GOT3 (cell line): ENCODE results near the gene PPARA.
"Not testable (repeated sequence)": the region's sequence is repeated elsewhere in the genome, so short reads cannot be mapped to it uniquely, and the experiment has no call there.

ENCODE experiments used
- DNase-seq: peaks from one replicate; lab custom pipeline; 2025; ENCODE audit warnings: mixed read lengths; lab: John Stamatoyannopoulos, UW

PPARA gene

DNA sequence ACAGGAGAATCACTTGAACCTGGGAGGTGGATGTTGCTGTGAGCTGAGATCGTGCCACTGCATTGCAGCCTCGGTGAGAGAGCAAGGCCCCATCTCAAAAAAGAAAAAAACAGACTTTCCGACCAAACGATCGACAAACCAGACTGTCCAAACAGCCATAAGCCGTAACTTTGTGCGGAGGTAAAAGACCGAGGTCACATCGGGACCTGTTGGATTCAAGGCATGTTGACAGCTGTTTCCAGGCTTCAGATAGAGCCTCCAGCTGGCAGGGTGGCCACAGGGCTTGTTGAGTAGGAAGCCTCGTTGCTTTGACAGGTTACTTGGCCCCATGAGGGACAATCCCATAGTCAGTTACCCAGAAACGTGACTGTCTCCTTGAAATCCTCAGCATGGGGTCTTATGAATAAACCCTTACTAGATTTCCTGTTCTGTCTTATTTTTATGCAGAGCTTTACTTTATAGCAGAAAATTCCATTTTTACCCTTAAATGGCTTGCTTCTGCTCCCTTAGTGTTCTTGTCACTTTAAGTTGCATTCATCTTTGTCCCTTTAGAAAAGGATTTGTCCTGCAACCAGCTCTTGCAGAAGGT, 22.3 kb downstream of the PPARA start:
- no peak for DNase-seq

DNA sequence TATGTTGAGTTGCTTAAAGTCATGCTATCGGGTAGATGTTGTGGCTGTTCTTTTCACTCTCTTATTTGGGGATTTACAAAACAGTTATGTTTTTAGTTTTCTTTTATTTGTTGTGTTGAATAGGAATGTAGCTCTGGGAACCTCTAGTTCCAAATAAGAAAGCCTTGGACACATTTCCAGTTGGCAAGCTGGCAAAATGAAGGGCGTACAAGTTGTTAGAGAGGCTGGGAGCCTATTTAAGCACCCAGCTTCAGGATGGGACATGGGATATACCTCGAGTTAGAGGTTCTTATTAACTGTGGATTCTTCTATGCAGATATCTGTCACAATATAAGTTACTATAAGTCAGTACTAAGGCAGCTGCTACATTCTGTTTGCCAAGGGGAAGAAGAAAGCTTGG, 22.8 kb downstream of the PPARA start:
- no peak for DNase-seq

DNA sequence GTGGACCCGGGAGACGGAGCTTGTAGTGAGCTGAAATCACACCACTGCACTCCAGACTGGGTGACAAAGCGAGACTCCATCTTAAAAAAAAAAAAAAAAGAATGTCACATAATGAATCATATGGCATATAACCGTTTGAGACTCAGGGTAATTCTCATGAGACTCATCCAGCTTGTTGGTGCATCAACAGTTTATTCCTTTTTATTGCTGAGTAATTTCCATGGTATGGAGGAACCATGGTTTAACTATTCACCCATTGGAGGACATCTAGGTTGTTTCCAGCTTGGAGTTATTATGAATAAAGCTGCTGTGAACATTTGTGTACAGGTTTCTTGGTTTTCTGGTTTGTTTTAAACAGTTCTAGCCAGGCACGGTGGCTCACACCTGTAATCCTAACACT, 25.3 kb downstream of the PPARA start:
- no peak for DNase-seq

DNA sequence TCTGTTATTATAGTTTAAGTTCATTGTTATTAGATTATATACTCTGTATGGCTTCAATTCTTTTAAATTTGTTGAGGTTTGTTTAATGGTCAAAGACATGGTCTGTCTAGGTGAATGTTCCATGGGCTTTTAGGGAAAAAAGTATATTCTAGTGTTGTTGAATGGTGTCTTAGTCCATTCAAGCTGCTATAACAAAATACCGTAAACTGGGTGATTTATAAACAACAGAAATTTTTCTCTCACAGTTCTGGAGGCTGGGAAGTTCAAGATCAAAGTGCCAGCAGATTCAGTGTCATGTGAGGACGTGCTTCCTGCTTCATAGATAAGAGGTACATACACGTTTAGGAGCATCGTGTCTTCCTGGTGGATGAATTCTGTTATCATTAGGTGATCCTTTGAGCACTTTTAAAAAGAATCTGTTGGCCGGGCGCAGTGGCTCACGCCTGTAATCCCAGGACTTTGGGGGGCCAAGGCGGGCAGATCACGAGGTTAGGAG, 26.2 kb downstream of the PPARA start:
- DNase-seq: no peak

DNA sequence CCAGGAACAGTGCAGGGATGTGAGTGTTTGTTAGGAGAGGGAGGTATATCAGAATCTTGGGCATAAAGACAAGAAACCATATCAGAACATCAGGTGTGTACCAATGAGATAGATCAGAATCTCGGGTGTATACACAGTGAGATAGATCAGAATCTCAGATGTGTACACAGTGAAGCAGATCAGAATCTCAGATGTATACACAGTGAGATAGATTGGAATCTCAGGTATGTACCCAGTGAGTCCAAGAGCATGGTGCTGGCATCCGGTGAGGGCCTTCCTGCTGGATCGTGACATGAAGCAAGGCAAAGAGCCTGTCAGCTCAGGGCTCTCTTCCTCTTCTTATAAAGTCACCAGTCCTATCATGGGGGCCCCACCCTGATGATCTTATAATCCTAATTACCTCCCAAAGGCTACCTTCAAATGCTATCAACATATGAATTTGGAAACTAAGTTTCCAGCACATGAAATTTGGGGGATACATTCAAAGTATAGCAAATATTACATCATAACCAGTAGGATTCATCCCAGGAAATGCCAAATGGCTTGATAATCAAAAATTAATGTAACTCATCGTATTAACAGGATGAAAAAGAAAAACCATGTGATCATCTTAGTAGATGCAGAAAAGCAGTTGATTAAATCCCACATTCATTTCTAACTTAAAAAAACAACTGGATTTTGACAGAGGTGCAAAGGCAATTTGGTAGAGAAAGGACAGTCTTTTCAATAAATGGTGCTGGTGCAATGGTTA, 28.6 kb downstream of the PPARA start:
- DNase-seq: no peak

DNA sequence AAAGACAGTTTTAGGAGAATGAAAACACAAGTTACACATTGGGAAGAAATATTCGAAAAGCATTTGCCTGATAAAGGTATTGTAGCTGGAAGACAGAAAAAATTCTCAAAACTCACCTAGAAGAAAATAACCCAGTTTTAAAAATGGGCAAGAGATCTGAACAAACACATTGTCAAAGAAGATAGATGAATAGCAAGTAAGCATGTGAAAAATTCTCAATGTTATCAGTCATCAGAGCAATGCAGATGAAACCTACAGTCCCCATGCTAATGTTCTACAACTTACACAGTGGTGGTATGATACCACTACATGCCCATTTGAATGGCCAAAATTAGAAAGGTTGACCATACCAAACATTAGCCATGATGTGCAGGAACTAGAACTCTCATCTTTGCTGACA, 29.4 kb downstream of the PPARA start:
- no peak for DNase-seq

DNA sequence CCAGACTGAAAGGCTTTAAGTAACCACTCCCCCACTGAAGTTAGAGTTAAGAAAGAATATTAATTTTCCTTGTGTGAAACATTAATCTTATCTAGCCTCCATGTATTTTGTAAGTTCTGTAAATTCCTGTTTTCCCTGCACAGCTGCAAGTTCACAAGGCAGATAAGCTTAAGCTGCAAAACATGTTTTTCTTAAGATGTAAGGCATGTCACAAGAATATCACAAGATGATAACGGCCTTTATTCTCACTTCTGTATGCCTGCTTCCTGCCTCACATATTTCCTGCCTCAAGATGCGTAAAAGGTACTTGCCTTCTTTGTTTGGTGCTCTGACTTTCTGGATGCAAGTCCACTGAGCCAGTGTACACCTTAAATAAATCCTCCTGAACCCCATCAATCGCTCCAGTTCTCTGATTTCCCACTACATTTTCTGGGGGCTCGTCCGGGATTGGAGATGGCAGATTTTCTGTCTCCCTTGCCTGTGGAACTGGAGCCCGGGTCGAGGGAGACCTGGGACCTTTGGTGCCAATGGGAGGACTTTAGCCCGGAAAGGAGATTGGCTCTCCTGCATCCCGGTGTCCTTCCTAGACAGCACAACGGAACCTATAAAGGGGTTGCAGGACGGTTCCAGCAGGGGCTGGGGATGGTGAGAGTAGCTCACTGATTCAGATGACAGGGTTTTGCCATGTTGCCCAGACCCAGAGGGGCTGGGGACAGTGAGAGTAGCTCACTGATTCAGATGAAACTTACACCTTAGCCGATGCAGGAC, 30.2 kb downstream of the PPARA start:
- DNase-seq: no peak

DNA sequence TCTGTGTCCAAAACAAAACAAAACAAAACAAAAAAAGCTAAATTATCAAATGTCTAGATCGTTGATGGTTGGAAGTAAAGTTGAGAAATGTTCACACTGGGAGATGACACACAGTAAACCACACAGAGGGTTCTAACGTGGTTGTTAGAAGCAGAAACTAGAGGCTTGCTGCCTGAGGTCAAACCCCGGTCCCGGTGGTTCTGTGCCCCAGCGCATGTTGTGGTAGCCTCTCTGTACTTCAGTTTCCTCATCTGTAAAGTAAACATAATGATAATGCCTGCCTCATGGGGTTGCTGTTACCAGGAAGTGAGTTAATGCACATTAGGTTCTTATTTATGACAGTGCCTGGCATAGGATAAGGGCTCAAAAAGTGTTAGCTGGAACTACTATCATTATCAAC, 33.4 kb downstream of the PPARA start:
- DNase-seq: no peak

DNA sequence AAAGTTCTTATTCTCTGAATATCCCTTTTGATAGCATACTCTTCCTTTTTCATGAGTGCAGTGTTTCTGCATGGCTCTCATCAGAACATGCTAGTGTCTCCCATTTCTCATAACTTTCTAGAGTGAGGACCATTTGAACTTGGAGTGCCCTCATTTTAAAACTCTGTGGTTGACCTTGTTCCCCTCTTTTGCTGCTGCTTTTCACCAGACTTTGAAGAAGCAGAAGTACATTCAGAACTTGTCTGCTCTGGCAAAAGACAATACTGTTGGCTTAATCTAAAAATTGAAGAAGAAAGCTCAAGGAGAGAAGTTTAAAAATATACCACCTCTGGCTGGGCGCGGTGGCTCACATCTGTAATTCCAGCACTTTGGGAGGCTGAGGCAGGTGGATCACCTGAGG, 35.0 kb downstream of the PPARA start:
- DNase-seq: no peak

DNA sequence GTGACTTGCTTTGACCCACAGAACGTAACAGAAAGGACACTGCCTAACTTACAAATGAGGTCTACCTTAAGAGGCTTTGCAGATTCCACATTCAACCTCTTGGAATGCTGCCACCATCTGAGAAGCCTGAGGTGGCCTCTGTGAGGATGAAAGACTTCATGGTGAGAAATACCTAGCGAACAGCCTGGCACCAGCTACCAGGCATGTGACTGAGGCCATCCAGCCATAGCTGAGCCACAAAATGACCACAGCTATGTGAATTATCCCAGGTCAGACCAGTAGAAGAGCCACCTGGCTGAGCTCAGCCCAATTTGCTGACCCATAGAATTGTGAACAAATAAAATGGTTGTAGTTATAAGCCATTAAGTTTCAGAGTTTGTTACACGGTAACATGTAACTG, 37.5 kb downstream of the PPARA start:
- no peak for DNase-seq

DNA sequence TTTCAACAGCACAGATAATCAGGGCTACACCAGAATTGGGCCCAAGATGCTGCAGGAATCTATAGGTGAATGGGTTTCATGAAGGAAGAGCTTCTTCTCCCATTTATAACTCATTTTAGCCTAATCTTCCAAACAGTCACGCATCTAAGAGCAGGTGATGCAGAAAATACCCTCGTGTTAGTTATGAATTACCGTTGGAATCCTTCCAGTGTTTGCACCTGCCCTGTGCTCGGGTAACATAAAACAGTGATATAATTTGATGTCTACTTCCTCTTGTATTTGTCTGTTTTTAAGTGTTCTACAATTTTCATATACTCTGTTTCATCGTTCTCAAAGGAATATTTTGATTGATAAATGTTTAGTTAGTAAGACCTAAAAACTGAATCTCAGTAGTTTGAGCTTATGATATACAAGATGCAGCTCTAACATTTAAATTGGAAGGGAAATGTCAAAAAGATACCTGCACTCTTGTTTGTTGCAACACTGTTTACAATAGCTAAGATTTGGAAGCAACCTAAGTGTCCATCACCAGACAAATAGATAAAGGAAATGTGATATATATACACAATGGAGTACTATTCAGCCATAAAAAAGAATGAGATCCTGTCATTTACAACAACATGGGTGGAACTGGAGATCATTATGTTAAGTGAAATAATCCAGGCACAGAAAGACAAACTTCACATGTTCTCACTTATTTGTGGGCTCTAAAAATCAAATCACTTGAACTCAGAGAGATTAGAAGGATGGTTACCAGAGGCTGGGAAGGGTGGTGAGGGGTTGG, 42.1 kb downstream of the PPARA start:
- no peak for DNase-seq

DNA sequence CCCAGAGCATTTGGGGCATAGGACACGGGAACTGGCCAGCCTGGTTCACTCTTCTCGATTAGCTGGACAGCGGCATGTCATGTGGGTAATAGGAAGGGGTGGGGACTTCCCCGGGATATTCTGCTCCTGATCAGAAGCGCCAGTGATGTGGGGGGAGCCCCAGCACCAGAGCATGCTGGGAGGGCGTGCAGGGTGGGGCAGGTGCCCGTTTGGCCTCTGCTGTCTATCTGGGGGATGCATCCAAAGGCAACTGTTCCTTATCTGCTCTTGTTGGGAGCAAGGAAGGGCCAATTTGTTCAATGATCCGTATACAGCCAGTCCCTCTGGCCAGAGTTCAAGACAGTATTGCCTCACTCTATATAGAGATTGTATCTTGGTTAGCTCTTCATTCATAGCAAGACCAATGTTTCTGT, 43.6 kb downstream of the PPARA start:
- DNase-seq: no peak

DNA sequence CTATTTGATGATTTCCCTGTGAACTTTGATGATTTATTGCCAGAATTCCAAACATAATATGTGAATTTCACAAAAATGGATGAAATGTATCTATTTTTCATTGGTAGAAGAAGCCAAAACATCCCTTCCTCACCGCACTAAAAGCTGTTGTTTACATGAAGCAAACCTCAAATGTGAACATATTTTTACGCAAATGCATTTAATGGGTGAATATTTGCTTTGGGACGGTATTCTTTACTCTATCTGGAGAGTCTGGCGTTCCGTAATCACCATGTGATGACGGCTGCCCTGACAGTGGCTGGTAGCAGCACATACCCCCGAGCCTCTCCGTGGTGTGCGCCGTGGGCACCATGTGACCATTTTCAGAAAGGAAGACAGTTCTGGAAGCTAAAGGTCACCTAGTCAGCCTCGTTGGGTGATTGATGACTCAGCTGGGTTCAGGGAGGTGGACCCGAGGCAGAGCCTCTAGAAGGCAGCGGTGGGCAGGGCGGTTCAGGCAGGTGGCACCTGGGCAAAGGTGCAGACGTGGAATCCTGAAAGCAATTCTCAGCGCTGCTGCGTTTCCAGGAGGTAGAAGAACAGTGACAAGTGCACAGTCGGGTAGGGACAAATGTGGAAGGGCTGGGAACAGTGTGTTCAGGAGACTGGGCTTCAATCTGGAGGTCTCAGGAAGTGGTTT, 45.3 kb downstream of the PPARA start:
- DNase-seq: no peak

DNA sequence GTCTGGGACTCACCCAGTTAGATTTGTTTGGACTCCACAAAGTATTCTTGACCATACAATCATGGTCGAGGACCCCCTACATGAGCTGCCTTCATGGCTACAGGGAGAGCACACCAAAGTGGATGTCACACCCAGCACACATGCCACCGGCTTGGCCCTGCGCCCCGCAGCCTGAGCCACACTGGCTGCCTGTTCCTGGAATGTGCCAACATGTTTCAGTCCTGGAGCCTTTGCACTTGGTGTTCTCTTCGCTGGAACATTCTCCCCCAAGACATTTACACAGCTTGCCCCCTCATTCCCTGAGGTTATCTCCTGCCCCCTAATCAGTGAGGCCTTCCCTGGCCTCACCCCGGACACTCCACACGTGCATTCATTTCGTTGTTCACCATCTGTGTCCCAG, 46.0 kb downstream of the PPARA start:
- DNase-seq: no peak

DNA sequence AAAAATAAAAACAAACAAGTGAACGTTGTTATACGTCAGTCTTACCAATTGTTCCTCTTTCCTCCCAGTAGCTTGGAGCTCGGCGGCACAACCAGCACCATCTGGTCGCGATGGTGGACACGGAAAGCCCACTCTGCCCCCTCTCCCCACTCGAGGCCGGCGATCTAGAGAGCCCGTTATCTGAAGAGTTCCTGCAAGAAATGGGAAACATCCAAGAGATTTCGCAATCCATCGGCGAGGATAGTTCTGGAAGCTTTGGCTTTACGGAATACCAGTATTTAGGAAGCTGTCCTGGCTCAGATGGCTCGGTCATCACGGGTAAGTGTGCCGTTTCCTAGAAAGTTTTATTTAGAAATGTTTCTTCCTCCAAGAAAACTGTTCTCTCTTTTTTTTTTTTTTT, 47.9 kb downstream of the PPARA start:
- no peak for DNase-seq

DNA sequence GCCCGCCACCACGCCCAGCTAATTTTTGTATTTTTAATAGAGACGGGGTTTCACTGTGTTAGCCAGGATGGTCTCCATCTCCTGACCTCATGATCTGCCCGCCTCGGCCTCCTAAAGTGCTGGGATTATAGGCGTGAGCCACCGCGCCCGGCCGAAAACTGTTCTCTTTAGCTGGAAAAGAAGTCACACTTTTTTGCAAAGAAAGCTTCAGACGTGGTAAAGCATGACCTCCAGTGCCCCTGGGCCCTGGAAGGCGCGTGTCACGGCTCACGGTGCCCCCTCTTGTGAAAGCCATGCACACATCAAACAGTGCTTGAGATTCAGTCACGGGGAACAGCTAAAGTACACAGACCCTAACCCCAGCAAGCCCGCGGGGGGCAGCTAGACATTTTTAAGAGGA, 48.5 kb downstream of the PPARA start:
- DNase-seq: not testable (repeated sequence)

DNA sequence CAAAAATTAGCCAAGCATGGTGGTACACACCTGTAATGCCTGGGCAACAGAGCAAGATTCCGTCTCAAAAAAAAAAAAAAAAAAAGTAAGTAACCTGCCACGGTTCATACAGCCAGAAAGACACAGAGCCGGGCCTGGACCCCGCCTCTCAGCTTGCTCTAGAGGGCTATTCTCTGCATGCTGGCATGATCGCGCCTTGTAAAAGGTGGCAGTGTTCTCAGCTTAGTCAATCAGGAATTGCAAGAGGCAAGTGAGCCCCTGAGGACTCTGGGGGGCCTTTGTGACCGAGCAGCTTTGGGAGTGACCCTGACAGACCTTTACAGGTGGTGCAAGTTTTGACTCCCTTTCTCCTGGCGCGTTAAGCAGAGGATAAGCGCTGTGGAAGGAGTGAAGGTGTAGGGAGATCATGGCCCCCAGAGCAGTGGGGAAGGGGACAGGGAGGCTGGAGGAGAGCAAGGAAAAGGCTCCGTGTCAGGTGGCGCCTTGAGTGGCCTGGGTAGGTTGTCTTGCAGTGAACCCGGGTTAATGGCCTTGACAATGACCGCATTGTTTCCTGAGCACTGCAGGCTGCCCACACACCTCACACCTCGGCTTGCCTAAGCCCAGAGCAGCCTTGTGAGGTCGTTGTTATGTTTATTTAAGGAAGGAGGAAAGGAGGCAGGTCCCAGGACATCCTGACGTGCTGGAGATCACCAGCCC, 50.9 kb downstream of the PPARA start:
- DNase-seq: no peak

DNA sequence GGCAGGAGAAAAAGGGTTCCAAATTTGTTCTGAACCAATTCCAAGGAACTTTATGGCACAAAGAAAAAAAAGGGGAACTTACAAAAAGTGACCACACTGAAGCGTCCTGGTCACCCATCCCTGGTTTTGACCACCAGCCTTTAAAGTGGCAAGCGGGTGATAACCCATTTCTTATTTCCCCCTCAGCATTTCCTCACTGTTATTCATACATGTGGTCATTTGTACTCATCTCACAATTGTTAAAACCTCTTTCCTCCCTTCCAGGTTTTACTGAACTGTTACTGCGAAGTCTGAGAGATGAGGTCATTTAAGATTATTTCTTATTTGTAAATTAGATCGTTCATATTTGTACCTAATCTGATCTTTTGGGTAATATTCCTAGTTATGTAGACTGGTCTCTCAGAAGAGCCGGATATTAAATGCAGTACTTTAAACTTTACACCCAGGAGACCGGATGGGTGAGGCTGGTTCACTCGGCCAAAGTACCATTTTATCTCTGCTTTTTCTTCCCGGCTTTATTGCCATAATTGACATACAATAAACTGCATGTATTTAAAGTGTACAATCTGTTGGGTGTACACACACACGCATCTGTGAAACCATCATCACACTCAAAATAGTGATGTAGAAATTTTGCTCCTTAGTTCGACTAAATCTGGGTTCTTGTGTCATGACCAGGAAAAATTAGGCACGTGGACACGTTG, 52.7 kb downstream of the PPARA start:
- no peak for DNase-seq

DNA sequence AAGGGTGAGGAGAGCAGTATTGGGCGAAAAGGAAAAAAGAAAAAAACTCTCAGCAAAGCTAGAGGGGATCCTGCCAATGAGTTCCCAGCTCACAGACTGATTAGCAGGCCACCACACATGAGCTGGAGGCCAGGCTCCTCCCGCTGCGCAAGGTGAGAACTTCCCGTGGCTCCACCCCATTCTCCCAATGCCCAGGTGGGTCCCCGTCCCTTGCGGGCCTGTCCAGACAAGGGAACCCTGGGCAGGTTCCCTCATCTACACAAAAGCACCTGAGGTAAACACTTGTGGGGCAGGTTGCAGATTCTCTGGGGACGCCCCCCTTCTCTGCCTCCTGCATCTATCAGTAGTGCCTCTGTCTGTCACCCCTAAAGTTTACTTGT, 53.3 kb downstream of the PPARA start:
- no peak for DNase-seq

DNA sequence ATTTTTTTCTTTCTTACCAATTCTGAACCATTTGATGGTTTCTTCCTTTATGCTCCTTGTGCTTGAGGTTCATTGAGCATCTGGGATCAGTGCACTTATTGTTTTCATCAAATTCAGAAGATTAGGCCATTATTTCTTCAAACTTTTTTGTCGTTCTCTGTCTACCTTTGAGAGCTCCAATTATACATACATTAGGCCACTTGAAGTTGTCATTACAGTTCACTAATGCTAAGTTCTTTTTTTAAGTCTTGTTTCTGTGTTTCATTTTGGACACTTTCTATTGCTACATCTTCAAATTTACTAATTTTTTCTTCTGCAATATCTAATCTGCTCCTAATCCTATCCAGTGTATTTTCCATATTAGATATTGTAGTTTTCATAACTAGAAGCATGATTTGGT, 58.9 kb downstream of the PPARA start:
- DNase-seq: no peak

DNA sequence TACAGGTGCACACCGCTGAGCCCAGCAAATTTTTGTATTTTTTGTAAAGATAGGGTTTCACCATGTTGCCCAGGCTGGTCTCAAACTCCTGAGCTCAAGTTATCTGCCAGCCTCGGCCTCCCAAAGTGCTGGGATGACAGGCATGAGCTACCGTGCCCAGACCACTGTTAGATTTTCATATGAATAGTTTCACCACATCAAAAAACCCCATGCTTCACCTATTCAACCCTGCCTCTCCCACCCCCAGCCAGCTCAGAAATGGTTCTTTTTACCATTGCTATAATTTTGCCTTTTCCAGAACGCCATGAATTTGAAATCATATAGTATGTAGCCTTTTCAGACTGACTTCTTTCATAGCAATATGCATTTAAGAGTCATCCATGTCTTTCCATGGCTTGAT, 61.9 kb downstream of the PPARA start:
- no peak for DNase-seq
